Posterior vena cava (tissue), 2 donors: ENCODE data around the gene NFYB. TPM values are rescaled to one million over a fixed set of nuclear protein-coding genes. Genes with fewer than 3 reads are reported as not detected.
"Not testable (repeated sequence)": the region's sequence is repeated elsewhere in the genome, so short reads cannot be mapped to it uniquely, and the experiment has no call there.

Source experiments
- DNase-seq: peaks from one replicate; pipeline ENCODE4 v3.0.0-alpha.2; 2020; ENCODE audit warnings: low spot score
- intact Hi-C, 2 donors: fragments of 100-400 bp; cut with DNase I; formaldehyde crosslinking; loops; one replicate each; pipeline versions ENCODE4 v1.14.1 to v1.14.2; 2022 to 2023
- total RNA-seq, 2 donors: library from RNA; stranded (reverse); fragmentation: NEBNext Ultra II Directional; extraction: Animal tissue kit (Norgen Biotek cat#: 25700); gene quantifications; one replicate each; pipeline ENCODE4 v1.2.1, GENCODE V29; 2021
- donor health status: DM: yes; HTN: yes; CAD: no.
- donor health status: DM: yes; HTN: yes; CAD: no.

NFYB gene
- total RNA-seq, 2 donors from 2014 or later = 52.6 to 60.5 TPM

DNA sequence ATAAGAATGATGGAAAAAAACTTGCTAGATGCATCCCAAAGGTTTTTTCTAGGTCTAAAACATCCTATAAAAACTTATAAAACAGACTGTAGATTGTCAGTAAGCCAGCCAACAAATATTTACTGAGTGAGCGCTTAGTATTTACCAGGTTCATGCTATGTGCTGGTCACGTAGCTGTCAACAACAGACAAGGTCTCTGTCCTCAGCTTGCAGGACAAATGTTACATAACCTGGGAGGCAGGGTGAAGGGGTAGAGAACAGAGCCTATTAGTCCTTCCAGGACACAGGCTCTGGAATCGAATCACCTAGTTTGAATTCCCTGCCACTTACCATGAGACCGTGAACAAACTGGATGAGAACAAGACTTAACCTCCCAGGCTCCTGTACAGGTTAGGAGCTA lies 6.4 kb downstream of the NFYB start:
- intact Hi-C loops = no loop called here
- no peak for DNase-seq

DNA sequence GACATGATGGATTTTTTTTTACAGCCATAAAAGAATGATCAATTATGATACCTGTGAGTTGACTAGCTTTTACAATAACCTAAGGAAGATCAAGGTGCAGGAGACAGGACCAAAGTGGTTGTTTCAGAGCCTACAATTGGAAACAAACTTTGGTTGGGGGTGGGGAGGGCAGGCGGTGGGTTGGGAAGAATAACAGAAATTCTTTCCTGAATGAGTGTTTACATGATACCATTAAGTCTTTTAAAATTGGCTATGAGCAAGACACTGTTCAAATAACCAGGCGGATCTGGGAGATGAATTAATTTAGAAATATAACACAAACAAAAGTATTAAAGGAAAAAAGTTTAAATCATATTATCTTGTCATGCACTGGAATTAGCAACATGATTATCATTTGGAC lies 7.2 kb downstream of the NFYB start:
- intact Hi-C loops = no loop called here
- DNase-seq = no peak

DNA sequence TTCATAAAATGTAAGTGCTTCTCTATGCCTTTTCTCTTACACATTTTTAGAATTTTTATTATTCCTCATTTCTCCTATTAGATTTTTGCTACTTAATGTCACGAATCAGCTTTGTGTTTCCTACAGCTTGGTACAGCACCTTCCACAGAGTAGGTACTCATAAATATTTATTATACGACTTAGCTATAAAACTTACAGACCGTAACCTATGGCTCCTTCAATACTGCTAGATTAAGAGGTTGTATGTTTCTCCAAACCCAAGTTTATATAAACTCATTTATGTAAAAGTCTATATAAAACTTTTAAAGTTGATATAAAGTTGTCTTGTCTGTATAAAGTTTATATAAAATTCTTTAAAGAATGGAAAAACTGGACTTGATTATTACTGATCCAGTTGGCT lies 11.5 kb downstream of the NFYB start:
- no peak for DNase-seq
- intact Hi-C loops = no loop called here

DNA sequence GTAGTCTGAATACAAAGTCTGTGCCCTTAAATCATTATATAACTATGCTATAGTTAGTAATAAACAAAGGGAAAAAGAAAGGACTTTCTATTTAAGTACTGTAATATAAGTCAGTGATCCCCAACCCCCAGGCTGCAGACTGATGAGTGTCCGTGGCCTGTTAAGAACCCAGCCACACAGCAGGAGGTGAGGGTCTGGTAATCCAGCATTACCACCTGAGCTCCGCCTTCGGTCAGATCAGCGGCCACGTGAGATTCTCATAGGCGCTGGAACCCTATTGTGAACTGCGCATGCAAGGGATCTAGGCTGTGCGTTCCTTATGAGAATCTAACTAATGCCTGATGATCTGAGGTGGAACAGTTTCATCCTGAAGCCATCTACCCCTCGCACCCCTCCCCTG lies 15.7 kb downstream of the NFYB start:
- DNase-seq = no peak
- intact Hi-C loops = no loop called here

DNA sequence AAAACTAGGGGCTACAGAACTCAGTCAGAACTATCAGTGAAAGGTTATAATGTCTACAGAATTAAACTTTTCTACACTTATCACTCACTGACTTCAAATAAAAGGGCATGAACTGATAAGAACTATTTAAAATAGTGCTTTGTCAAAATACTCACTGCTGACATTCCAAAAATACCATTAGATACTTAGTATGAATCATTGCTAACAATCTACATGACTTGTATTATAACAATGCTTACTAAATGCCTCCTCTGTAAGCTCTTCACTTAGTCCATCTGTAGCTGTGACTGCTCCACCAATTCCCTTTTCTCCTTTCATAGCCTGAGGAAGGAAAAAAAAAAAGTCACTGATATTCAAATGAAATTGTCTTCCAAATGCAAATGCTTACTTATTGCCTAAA lies 17.0 kb downstream of the NFYB start:
- no peak for DNase-seq
- intact Hi-C loops = no loop called here

DNA sequence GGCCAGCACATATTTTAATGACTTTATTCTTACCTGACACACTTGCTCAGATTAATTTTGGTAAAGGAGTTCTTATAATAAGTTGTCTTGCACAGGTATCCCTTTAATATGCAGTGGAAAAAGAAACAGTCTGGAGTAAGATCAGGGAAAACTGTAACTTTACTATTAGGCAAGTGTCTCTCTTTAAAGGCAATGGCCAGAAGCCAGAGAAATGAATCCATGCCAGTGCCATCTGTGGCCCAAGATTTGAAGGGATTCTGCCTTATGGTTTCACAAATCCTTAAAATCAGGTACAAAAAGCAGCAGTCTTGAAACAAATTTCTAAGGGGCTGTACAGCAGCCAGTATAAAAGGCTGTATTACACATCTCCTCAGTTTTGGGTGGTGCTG lies 22.4 kb downstream of the NFYB start:
- DNase-seq = no peak
- intact Hi-C loops = no loop called here

DNA sequence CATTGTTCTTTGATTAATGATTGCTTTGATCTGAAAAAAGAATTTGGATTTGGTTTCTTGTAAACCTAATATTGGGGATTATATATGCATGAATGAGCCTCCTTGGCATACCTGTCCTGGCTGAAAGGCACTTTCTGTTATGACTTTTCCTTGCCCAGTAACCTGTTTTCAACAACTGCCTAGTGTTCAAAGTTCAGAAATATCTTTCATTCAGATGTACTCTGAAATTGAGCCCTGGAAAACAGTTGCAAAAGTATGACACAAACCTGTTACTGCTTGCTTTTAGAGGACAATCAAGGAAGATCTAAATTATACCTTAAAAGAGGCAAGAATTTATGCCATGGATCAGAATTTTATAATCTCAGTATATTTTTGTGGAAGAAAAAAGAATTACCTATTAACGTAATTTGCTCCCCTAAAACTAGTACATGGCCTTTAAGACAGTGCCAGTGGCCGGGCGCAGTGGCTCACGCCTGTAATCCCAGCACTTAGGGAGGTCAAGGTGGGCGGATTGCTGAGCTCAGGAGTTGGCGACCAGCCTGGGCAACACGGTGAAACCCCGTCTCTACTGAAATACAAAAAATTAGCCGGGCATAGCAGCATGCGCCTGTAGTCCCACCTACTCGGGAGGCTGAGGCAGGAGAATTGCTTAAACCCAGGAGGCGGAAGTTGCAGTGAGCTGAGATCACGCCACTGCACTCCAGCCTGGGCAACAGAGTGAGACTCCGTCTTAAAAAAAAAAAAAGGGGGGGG lies 23.0 kb downstream of the NFYB start:
- intact Hi-C loops, DNase-seq: not testable (repeated sequence)

DNA sequence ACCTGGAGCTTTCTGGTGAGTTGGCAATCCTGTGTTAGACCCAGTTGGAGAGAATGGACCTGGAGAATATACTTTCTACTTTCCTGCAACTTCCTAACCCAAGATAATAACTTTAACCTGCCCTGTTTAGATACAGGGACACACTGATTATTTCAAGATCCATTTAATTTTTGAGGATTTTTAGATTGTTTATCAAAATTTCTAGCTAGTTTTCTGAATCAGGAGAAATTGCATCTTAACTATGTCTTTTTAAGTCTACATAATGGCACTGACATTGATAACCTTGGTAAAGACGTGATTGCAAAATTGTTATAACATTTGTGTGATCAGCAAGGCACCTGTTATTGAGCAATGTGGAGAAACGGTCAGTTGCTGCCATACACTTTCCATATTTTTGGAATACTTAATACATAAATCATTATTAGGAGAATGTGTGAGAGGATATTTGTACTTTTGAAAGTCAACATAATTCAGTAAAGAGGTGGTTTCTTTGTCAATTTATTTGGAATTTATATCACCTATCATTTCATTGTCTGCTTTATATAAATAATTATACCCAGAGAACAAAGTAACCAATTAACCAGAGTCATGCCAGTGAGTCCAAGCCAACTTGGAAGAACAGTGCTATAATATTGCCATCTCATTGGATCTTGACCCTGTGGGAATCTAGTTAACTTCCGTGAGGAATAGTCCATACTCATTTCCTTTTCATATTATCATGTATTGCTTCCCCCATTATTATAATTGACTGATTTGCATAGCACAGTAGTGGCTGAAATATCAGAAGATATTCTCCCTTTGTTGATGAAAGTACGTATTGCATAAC lies 28.4 kb downstream of the NFYB start:
- intact Hi-C loops = loop anchor here in 1 of 2 donors (10.0 kb wide), 1 partner anchor 225 kb away; no protein-coding TSS in a partner anchor
- no peak for DNase-seq

DNA sequence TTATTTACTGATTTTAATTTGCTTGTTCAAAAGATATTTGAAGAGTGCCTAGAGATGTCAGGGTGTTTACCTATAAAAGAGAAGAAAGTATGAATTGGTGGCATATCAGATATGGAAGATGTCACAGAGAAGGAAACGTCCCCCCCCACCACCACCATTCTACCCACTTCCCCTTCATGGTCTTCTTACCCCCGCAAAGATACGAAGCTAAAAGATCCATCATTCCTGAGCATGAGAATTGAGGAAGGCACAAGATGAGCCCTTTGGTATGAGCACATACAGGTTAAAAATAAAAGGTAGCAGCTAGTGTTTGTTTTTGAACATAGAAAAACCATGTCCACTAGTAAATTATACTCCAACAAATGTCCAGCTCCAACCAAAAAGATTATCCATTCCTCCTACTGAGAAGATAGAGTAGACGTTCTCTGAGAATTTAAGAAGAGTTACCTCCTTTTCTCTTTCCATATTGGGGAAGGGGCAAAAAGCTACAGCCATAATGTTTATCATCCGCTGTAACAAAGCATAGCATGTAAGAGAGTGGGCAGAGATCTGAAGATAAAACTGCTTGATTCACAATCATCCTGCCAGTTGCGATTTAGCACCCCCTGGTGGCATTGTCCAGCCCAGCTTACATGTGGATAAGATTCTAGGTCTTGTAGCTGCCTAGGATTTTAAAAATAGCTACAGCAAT lies 29.1 kb downstream of the NFYB start:
- intact Hi-C loops = loop anchor here in 1 of 2 donors (10.0 kb wide), 1 partner anchor 224 kb away; no protein-coding TSS in a partner anchor
- DNase-seq = peak; percentile 94

DNA sequence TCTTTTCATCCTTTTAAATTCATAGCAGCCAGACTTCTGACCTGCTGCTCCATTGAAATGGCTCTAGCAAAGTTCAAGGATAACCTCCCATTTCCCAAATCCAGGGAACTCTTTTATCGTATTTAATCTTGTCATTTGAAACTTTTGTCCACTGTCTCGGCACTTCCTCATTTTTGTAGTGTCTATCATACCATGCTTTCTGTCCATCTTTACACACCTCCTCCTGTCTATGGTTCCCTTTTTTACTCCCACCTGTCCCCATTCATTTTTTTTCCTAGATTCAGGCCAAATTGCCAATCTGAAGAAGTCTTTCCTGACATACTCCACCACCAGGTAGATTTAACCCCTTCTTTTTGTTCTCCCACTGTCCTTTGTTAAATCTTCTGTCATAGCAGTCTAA lies 31.0 kb downstream of the NFYB start:
- no peak for DNase-seq
- intact Hi-C loops = loop anchor here in 1 of 2 donors (10.0 kb wide), 1 partner anchor 222 kb away; no protein-coding TSS in a partner anchor

DNA sequence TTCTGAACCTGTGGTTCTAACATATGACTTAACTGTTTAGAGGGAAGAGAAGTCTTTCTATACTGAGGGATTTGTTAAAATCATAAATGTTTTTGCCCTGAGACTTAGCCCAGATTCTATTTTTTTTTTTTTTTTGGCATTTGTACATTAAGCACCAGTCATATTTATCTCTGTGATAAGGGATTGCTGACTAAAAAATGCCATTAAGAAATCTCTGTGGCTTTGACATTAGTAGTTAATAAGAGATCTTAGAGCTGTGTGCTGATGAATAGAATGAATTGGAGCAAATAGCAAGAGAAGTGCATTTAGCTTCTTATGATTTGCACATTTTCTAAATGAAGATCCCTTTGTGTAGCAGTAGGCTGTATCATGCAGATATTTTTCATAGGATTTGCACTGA lies 32.5 kb downstream of the NFYB start:
- DNase-seq = no peak
- intact Hi-C loops = loop anchor here in 1 of 2 donors (10.0 kb wide), 1 partner anchor 221 kb away; no protein-coding TSS in a partner anchor

DNA sequence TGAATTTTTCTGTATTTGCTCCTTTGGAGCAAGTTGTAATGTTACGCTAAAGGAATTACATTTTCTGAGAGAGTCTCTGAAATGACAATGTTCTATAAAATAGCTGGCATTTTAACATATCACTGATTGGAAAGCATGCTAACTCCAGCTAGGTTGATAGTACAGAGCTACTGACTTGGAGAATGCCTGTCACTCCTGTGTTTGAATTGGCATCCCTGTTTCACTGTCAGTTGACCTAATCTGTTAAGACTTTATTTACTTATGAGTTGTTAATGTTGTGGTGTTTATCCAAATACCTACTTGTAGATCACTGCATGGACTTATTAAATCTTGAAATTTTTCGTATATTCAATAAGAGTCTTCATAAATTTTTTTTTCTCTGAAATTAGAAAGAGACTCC lies 40.1 kb downstream of the NFYB start:
- DNase-seq = no peak
- intact Hi-C loops = no loop called here

DNA sequence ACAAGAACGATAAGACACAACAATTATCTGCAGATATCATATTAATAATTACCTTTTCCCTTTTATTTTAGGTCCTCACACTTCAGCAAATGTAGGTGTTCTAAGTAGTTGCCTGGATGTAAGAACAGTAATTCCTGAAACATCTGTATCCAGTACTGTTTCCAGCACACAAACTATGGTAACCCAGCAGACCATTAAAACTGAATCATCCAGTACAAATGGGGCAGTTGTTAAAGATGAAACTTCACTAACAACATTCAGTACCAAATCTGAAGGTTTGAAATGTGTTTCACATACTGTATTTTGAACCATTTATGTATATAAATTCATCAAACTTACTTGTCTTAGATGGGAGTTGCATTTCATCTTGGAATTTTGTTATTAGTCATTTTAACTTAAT lies 42.7 kb downstream of the NFYB start:
- intact Hi-C loops = no loop called here

DNA sequence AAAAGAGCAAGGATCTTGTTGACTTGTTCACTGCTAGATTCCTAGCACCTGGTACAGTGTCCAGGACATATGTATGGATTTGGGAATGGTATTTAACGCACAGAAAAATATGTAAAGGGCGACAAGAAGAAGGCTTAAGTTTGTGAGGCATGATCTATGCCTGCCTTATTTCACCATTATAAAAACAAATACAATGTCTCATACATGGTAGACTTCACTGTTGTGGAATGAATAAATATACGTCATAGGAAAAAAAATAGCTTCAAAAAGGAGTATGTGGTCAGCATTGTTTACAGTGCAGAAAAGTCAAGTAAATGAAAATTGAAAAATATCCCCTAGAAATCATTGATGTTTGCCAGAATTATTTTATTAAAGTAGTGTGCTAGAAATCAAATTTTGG lies 43.7 kb downstream of the NFYB start:
- no peak for DNase-seq
- intact Hi-C loops = no loop called here

More for the DNA sequence above, 42.7 kb downstream of the NFYB start:
- no peak for DNase-seq

DNA sequence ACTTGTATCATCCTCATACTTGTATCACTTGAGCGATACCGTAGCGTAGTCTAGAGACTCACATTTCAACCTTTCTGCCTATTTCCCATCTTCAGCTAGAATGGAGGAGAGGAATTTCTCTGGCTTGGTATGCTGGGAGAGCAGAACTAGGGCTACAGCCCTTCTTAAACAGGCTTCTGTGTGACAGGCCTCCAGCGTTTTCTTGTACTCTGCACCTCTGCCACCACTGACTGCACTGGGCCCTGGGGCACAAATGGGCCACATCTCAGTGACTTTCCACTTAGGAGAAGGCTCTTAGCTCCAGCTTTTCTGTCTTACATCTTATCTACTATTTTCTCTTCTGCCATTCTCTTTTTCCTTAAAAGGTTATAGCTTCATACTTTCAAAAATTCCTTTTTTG lies 46.9 kb downstream of the NFYB start:
- intact Hi-C loops = no loop called here
- DNase-seq = no peak

DNA sequence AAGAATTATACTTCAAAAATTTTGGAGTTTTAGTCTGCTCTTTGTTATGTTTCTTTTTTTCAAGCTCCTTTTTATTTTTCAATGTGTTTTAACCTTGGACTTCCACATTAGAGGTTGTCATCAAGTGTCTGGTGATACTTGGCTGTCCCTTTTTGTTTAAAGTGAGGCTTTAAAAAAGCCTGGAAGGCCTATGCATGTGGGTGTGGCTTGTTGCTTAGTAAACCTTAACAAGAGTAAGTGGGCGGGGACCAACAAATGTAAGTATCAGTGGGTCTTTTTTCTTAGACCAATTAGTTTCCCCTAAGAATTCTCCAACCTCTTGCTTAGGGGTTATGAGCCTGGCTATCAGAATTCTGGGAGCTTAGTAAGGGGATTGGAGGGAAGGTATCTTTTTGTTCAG lies 47.3 kb downstream of the NFYB start:
- no peak for DNase-seq
- intact Hi-C loops = no loop called here

DNA sequence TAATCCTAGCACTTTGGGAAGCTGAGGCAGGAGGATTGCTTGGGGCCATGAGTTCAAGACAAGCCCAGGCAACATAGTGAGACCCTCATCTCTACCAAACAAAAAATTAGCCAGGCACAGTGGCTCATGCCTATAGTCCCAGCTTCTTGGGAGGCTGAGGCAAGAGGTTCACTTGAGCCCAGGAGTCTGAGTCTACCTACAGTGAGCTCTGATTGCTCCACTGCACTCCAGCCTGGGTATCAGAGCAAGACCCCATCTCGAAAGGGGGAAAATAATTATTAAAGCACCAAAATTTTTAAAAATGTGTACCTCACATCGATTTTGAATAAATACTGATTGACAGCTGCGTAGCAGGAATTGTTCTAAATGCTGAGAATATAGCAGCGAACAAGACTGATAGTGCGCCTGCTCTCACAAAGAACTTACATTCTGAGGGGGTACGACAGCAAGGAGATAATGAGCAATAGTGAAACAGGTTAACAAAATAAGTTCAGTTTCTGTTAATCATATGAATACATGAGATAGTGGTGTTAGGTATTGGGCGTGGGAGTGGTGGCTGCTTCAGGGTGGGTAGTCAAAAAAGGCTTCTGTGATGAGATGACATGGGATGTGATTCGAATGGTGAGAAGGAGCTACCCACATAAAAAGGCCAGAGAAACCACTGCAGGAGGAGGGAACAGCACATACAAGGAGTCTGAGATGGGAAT lies 54.1 kb downstream of the NFYB start:
- no peak for DNase-seq
- intact Hi-C loops = no loop called here

DNA sequence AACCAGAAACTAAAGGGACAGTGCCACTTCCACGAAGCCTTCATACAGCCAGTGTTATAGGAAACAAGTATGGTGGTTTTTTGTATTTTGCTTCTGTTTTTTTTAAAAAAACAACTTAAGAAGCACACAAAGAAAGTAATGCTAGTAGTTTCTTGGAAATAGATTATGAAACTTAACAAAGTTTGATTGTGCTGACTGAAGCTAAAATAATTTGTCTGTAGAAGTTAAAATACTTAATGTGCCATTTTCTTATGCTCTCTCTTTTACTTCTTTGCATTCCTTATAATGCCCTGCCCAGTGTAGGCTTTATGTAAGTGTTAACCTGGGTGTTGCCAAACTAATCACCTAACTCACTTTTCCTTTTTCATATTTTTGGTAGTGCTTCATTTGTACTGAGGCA lies 57.2 kb downstream of the NFYB start:
- intact Hi-C loops = no loop called here

DNA sequence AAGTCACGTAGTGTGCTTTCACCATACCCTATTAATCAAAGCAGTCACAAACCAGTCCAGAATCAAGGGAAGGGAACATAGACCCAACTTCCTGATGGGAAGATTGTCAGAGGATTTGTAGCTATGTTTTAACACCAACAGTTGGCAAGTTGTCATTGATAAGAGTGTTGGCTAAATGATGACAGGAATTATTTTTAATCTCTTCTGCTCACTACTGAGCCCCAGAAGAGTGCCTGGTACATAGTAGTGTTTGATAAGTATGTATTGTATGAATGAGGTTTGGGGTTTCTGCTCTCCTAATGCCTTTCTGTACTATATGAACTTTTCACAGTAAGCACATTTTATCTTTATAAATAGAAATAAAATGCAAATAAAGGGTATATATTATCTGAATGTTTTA lies 59.0 kb downstream of the NFYB start:
- intact Hi-C loops = no loop called here
- no peak for DNase-seq

More for the DNA sequence above, 57.2 kb downstream of the NFYB start:
- DNase-seq = no peak
